K562 (cell line): Measurements from ENCODE around the gene PFKL. TPM values are rescaled to one million over a fixed set of nuclear protein-coding genes. Genes with fewer than 3 reads are reported as not detected.

ENCODE experiments used
- ATAC-seq: fragments of 200-7000 bp; cut with Tn5 transposase; 3 replicates; pipeline ENCODE4 v1.9.1; 2020; ENCODE audit warnings: moderate library complexity
- BruUV-seq: library from RNA; stranded (reverse); fragments of 400-500 nt; replicated peaks from 2 replicates; lab custom pipeline; 2021; lab: Mats Ljungman, UMichigan
- CTCF ChIA-PET: fragments of 300-600 bp; formaldehyde crosslinking; extraction: SDS; loops from one replicate; lab custom pipeline; 2021; ENCODE audit warnings: low intra/inter-chr PET ratio; lab: Yijun Ruan, JAX
- POLR2A ChIA-PET: fragments of 300-600, 350-650 bp; sonication (Branson Sonifier 250); formaldehyde crosslinking; extraction: SDS; loops from one replicate; lab custom pipeline; 2021; ENCODE audit warnings: antibody characterized with exemption, inconsistent platforms; lab: Yijun Ruan, JAX
- DNase-seq, 4 experiments: peaks; one replicate each; pipeline versions ENCODE4 v3.0.0 to v3.0.0-alpha.2; 2011 to 2018; ENCODE audit warnings: low spot score in 3 of 4, mixed read lengths in 3 of 4; ENCODE audit errors: extremely low read depth in 1 of 4
- FAIRE-seq: peaks from 2 replicates; lab custom pipeline; 2011; peaks lifted over from hg19 to GRCh38; lab: Jason Lieb, UNC
- H2AFZ ChIP-seq: 2 replicates; pipeline ENCODE4 v1.6.0; 2011; ENCODE audit warnings: low read depth, low read length, control low read depth, inconsistent platforms
- H3K27ac ChIP-seq: fragments of 200-600 bp; 3 replicates; pipeline ENCODE4 v1.8.0; 2011; ENCODE audit warnings: low read depth, mild to moderate bottlenecking, control low read depth, inconsistent platforms, low read length, moderate library complexity, mixed read lengths; ENCODE audit errors: extremely low read depth
- H3K27me3 ChIP-seq, 2 experiments: fragments of 300-600 bp in 1 of 2; 2 replicates in 1 of 2; 3 replicates in 1 of 2; pipeline versions ENCODE4 v1.6.0 to v1.8.0; 2011; ENCODE audit warnings: inconsistent platforms in 2 of 2, low read length in 2 of 2, mild to moderate bottlenecking in 1 of 2, mixed read lengths in 1 of 2, moderate library complexity in 1 of 2; ENCODE audit not compliant: control insufficient read depth in 2 of 2, insufficient read depth in 2 of 2
- H3K36me3 ChIP-seq: fragments of 300-600 bp; 3 replicates; pipeline ENCODE4 v1.8.0; 2011; ENCODE audit warnings: mild to moderate bottlenecking, low read length, inconsistent platforms; ENCODE audit not compliant: control insufficient read depth, insufficient read depth
- H3K4me1 ChIP-seq, 2 experiments: fragments of 200-600 bp in 1 of 2; replicated peaks in 1 of 2; 2 replicates in 1 of 2; 3 replicates in 1 of 2; pipeline versions ENCODE4 v1.5.1 to v1.8.0; 2011; ENCODE audit warnings: inconsistent platforms in 2 of 2, low read length in 2 of 2, mild to moderate bottlenecking in 1 of 2, mixed read lengths in 1 of 2, moderate library complexity in 1 of 2; ENCODE audit not compliant: control insufficient read depth in 2 of 2, insufficient read depth in 2 of 2
- H3K4me2 ChIP-seq: 2 replicates; pipeline ENCODE4 v1.6.1; 2011; ENCODE audit warnings: low read length, control low read depth, inconsistent platforms, mixed read lengths; ENCODE audit not compliant: insufficient read depth
- H3K4me3 ChIP-seq: fragments of 200-600 bp; sonication (generic), shearing (Covaris generic); 2 replicates; pipeline ENCODE4 v1.5.1; 2016; ENCODE audit warnings: control low read depth, inconsistent platforms
- H3K79me2 ChIP-seq: fragments of 200-600 bp; 3 replicates; pipeline ENCODE4 v1.8.0; 2011; ENCODE audit warnings: low read length, inconsistent platforms; ENCODE audit not compliant: control insufficient read depth, insufficient read depth
- H3K9ac ChIP-seq, 2 experiments: 2 replicates each; pipeline versions ENCODE4 v1.6.0 to v1.6.1; 2011; ENCODE audit warnings: low read depth in 2 of 2, low read length in 2 of 2, control low read depth in 1 of 2, inconsistent platforms in 1 of 2, mild to moderate bottlenecking in 1 of 2, mixed read lengths in 1 of 2; ENCODE audit not compliant: insufficient read depth in 1 of 2
- H3K9me1 ChIP-seq: one replicate; pipeline ENCODE4 v1.6.0; 2011; ENCODE audit warnings: inconsistent platforms, mild to moderate bottlenecking, low read length, moderate library complexity; ENCODE audit not compliant: control insufficient read depth, insufficient read depth
- H3K9me3 ChIP-seq: replicated peaks from 2 replicates; pipeline ENCODE4 v1.5.1; 2011; ENCODE audit warnings: low read depth, low read length, inconsistent platforms; ENCODE audit not compliant: control insufficient read depth, insufficient read depth
- H4K20me1 ChIP-seq: replicated peaks from 2 replicates; pipeline ENCODE4 v1.6.1; 2011; ENCODE audit warnings: low read length, inconsistent platforms, mixed read lengths; ENCODE audit not compliant: control insufficient read depth, insufficient read depth
- BRD4 ChIP-seq: fragments of 200-600 bp; sonication (generic); IDR thresholded peaks from 2 replicates; pipeline ENCODE4 v1.6.1; 2017; ENCODE audit warnings: inconsistent platforms
- KLF13 ChIP-seq: fragments of 450-650 bp; IDR thresholded peaks from 2 replicates; pipeline ENCODE4 v1.6.1; 2016; ENCODE audit warnings: missing genetic modification characterization, low read depth, mild to moderate bottlenecking, missing compliant biosample characterization, moderate library complexity, borderline replicate concordance
- L3MBTL2 ChIP-seq: fragments of 450-650 bp; IDR thresholded peaks from 2 replicates; pipeline ENCODE4 v1.6.1; 2016; ENCODE audit warnings: mild to moderate bottlenecking, moderate library complexity
- NFYB ChIP-seq: IDR thresholded peaks from 2 replicates; pipeline ENCODE4 v1.6.1; 2011; ENCODE audit warnings: mild to moderate bottlenecking, moderate library complexity; ENCODE audit not compliant: insufficient read length; ENCODE audit errors: extremely low read depth
- SMAD4 ChIP-seq: fragments of 250-450 bp; sonication (Bioruptor Pico); conservative IDR thresholded peaks from 2 replicates; pipeline ENCODE4 v1.8.0; 2021; ENCODE audit warnings: inconsistent platforms, mild to moderate bottlenecking, moderate library complexity
- USF1 ChIP-seq: sonication (generic); formaldehyde crosslinking; IDR thresholded peaks from 2 replicates; pipeline ENCODE4 v1.9.0; 2022; ENCODE audit warnings: mild to moderate bottlenecking, missing genetic modification reagents
- WGBS: fragments of 100-300 bp; shearing (Covaris generic); methylation state at CpG from one replicate; pipeline ENCODE4 v1.1.6; 2016; ENCODE audit warnings: low coverage, mixed read lengths; ENCODE audit not compliant: insufficient coverage; ENCODE audit errors: missing lambda C conversion rate; 5-methylcytosine and 5-hydroxymethylcytosine counted together
- in situ Hi-C: fragments of 300-500 bp; cut with MboI; formaldehyde crosslinking; loops from 4 replicates; pipeline ENCODE4 v1.15.0; 2018; ENCODE audit warnings: inconsistent platforms, mixed read lengths
- intact Hi-C: fragments of 100-400 bp; cut with micrococcal nuclease; formaldehyde crosslinking; loops from 2 replicates; pipeline ENCODE4 v1.14.2; 2022
- polyA plus RNA-seq, 8 experiments: library from polyadenylated mRNA; depleted of rRNA in 4 of 8; stranded (reverse) in 5 of 8; unstranded in 3 of 8; fragments of >200 nt; fragmentation: Nextera tagmentation in 2 of 8; fragmentation: Illumina TruSeq in 1 of 8; extraction: Ambion mirVana in 2 of 8; extraction: Trizol in 1 of 8; gene quantifications; 2 replicates each; pipeline versions ENCODE4 v1.2.1 to v1.2.3, GENCODE V29; 2011 to 2014; ENCODE audit warnings: inconsistent platforms in 1 of 8, missing spikeins in 1 of 8
- total RNA-seq, 7 experiments: library from RNA; depleted of rRNA in 6 of 7; stranded (reverse); fragments of >200 nt in 6 of 7; fragmentation: Illumina TruSeq in 2 of 7; extraction: Trizol in 2 of 7; gene quantifications; 2 replicates each; pipeline versions ENCODE4 v1.2.1 to v1.2.3, GENCODE V29; 2011 to 2021; ENCODE audit warnings: low replicate concordance in 1 of 7
- TF ChIP-seq, protein P1 (sequence below), 2 experiments: IDR thresholded peaks; 2 replicates each; pipeline ENCODE4 v1.6.1; 2011; ENCODE audit warnings: borderline replicate concordance in 1 of 2, control low read depth in 1 of 2, low read depth in 1 of 2, low read length in 1 of 2, mild to moderate bottlenecking in 1 of 2, mixed read lengths in 1 of 2, moderate library complexity in 1 of 2; ENCODE audit not compliant: insufficient read depth in 1 of 2, insufficient read length in 1 of 2, poor library complexity in 1 of 2, severe bottlenecking in 1 of 2; ENCODE audit errors: extremely low read depth in 1 of 2
- TF ChIP-seq, protein P2 (sequence below): sonication (generic); formaldehyde crosslinking; IDR thresholded peaks from 2 replicates; pipeline ENCODE4 v1.9.0; 2022; ENCODE audit warnings: mild to moderate bottlenecking, missing genetic modification reagents

Gene PFKL
- total and polyA plus RNA-seq, 9 of the 15 experiments (the other 6 are each of a cell fraction or from before 2014, with no cell fraction given) = 1.1 to 124 (median 45.6) TPM

- TF ChIP-seq, protein P1, sequence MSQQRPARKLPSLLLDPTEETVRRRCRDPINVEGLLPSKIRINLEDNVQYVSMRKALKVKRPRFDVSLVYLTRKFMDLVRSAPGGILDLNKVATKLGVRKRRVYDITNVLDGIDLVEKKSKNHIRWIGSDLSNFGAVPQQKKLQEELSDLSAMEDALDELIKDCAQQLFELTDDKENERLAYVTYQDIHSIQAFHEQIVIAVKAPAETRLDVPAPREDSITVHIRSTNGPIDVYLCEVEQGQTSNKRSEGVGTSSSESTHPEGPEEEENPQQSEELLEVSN (IDR thresholded peaks at IDR 0.05; ENCODE audit: borderline replicate concordance in 1 of 2, extremely low read depth in 1 of 2, insufficient read depth in 1 of 2, insufficient read length in 1 of 2, low read depth in 1 of 2, low read length in 1 of 2, poor library complexity in 1 of 2, severe bottlenecking in 1 of 2) = peak; percentile 37 to 77
- TF ChIP-seq SMAD4 = no peak
- no peak for TF ChIP-seq BRD4
- TF ChIP-seq USF1 (CRISPR knock-in tag) = peak; percentile 46; the same call in 1 of the 2 replicates
- TF ChIP-seq, protein P2, sequence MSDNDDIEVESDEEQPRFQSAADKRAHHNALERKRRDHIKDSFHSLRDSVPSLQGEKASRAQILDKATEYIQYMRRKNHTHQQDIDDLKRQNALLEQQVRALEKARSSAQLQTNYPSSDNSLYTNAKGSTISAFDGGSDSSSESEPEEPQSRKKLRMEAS (CRISPR knock-in tag) = peak; percentile 49; the same call in 1 of the 2 replicates
- peak; percentile 91 for TF ChIP-seq L3MBTL2
Observed at GRCh38 chr21:44357064-44357837, 57.4 kb downstream of the PFKL start (continued).

- Histone ChIP-seq H3K9ac (no peak overlapping the region), H4K20me1 (no peaks in the 10 kb centered on the region), H3K79me2 (no peaks in the 10 kb centered on the region), H3K36me3 (no peaks in the 10 kb centered on the region), H3K4me1 (no peaks in the 10 kb centered on the region), H3K4me2 (no peak overlapping the region), H3K4me3 (no peak overlapping the region), H3K27me3 (peaks cover 38 to 73% of the 10 kb centered on the region in 2 experiments), H3K9me1 (no peaks in the 10 kb centered on the region), H2AFZ (no peak overlapping the region), H3K27ac (no peak overlapping the region), H3K9me3 (peaks cover 1% of the 10 kb centered on the region; the same call in 1 of the 2 replicates)
- FAIRE-seq (no peak), DNase-seq (no peak), ATAC-seq (peak; percentile 50; the same call in 2 of the 3 replicates)
- intact Hi-C loops (no loop called here), in situ Hi-C loops (no loop called here)
- ChIA-PET CTCF (no interaction called here), POLR2A (no interaction called here)
- 3% methylated on average over 8 of the region's 8 CpGs for WGBS
- no TSS peak for BruUV-seq
- TF ChIP-seq KLF13 (no peak), NFYB (peak; percentile 72)
Observed at GRCh38 chr21:44359396-44359795, 59.5 kb downstream of the PFKL start.
